Ishikawa (cell line): ENCODE results near the gene KCNN3.

ENCODE experiments used
- CEBPB ChIP-seq: IDR thresholded peaks from 2 replicates; pipeline ENCODE4 v1.6.1; 2012
- CREB1 ChIP-seq: IDR thresholded peaks from 2 replicates; pipeline ENCODE4 v1.6.1; 2012; ENCODE audit warnings: low read depth
- EGR1 ChIP-seq: IDR thresholded peaks from 2 replicates; pipeline ENCODE4 v1.6.1; 2012
- EP300 ChIP-seq: IDR thresholded peaks from 2 replicates; pipeline ENCODE4 v1.6.1; 2012; ENCODE audit warnings: borderline replicate concordance
- MAX ChIP-seq: IDR thresholded peaks from 2 replicates; pipeline ENCODE4 v1.6.1; 2012
- RAD21 ChIP-seq: IDR thresholded peaks from 2 replicates; pipeline ENCODE4 v1.6.1; 2012; ENCODE audit warnings: low read depth
- REST ChIP-seq: IDR thresholded peaks from 2 replicates; pipeline ENCODE4 v1.6.1; 2012; ENCODE audit warnings: low read depth, mild to moderate bottlenecking
- TEAD4 ChIP-seq: IDR thresholded peaks from 2 replicates; pipeline ENCODE4 v1.6.1; 2012
- USF1 ChIP-seq: IDR thresholded peaks from 2 replicates; pipeline ENCODE4 v1.6.1; 2012
- YY1 ChIP-seq: IDR thresholded peaks from 2 replicates; pipeline ENCODE4 v1.6.1; 2012; ENCODE audit warnings: low read depth
- ZBTB7A ChIP-seq: IDR thresholded peaks from 2 replicates; pipeline ENCODE4 v1.6.1; 2012; ENCODE audit warnings: low read depth

GRCh38 chr1:154664331-154665002 is 205.6 kb downstream of the KCNN3 start:
- no peak for TF ChIP-seq USF1
- TF ChIP-seq RAD21: no peak
- no peak for TF ChIP-seq CEBPB
- no peak for TF ChIP-seq MAX
- TF ChIP-seq REST: no peak
- no peak for TF ChIP-seq EGR1
- no peak for TF ChIP-seq ZBTB7A
- no peak for TF ChIP-seq YY1
- no peak for TF ChIP-seq CREB1
- TF ChIP-seq EP300: no peak
- TF ChIP-seq TEAD4: no peak
